HEK293 (cell line): ENCODE results near the gene RBM10.

Experiments
- ATF2 ChIP-seq: fragments of 450-650 bp; formaldehyde crosslinking; IDR thresholded peaks from 2 replicates; pipeline ENCODE4 v1.5.1; 2016; ENCODE audit warnings: missing biosample characterization, missing genetic modification characterization, low read depth
- CTCF ChIP-seq: fragments of 450-650 bp; formaldehyde crosslinking; IDR thresholded peaks from 2 replicates; pipeline ENCODE4 v1.5.1; 2016; ENCODE audit warnings: missing biosample characterization, missing genetic modification characterization
- EGR2 ChIP-seq: fragments of 450-650 bp; formaldehyde crosslinking; IDR thresholded peaks from 2 replicates; pipeline ENCODE4 v1.5.1; 2016; ENCODE audit warnings: low read depth, missing biosample characterization, missing genetic modification characterization
- MYNN ChIP-seq: fragments of 450-650 bp; formaldehyde crosslinking; IDR thresholded peaks from 2 replicates; pipeline ENCODE4 v1.5.1; 2016; ENCODE audit warnings: missing biosample characterization, missing genetic modification characterization, borderline replicate concordance
- PBX3 ChIP-seq: sonication (generic); formaldehyde crosslinking; IDR thresholded peaks from 2 replicates; pipeline ENCODE4 v1.8.1; 2022; ENCODE audit warnings: mild to moderate bottlenecking, moderate library complexity, missing genetic modification reagents
- SALL2 ChIP-seq: fragments of 450-650 bp; formaldehyde crosslinking; IDR thresholded peaks from 2 replicates; pipeline ENCODE4 v1.5.0; 2017; ENCODE audit warnings: missing biosample characterization, mild to moderate bottlenecking, missing genetic modification characterization, borderline replicate concordance
- ZNF138 ChIP-seq: fragments of 450-650 bp; formaldehyde crosslinking; IDR thresholded peaks from 2 replicates; pipeline ENCODE4 v1.5.1; 2016; ENCODE audit warnings: missing biosample characterization, missing genetic modification characterization, borderline replicate concordance
- ZNF266 ChIP-seq: fragments of 450-650 bp; formaldehyde crosslinking; IDR thresholded peaks from 2 replicates; pipeline ENCODE4 v1.5.1; 2016; ENCODE audit warnings: missing biosample characterization, missing genetic modification characterization, low read depth
- ZNF341 ChIP-seq: fragments of 450-650 bp; formaldehyde crosslinking; IDR thresholded peaks from 2 replicates; pipeline ENCODE4; 2016; ENCODE audit warnings: low read depth, missing biosample characterization, missing genetic modification characterization
- ZNF354C ChIP-seq: fragments of 450-650 bp; formaldehyde crosslinking; IDR thresholded peaks from 2 replicates; pipeline ENCODE4 v1.5.1; 2016; ENCODE audit warnings: missing biosample characterization, missing genetic modification characterization, low read depth, borderline replicate concordance
- ZNF394 ChIP-seq: fragments of 450-650 bp; formaldehyde crosslinking; IDR thresholded peaks from 2 replicates; pipeline ENCODE4 v1.5.1; 2016; ENCODE audit warnings: missing biosample characterization, missing genetic modification characterization, mild to moderate bottlenecking, moderate library complexity, borderline replicate concordance
- ZNF518A ChIP-seq: fragments of 450-650 bp; formaldehyde crosslinking; conservative IDR thresholded peaks from 2 replicates; pipeline ENCODE4 v1.5.1; 2016; ENCODE audit warnings: low read depth, missing biosample characterization, missing genetic modification characterization
- ZNF558 ChIP-seq: fragments of 450-650 bp; formaldehyde crosslinking; IDR thresholded peaks from 2 replicates; pipeline ENCODE4 v1.5.1; 2016; ENCODE audit warnings: missing biosample characterization, missing genetic modification characterization
- ZNF626 ChIP-seq: fragments of 450-650 bp; sonication (Bioruptor Pico); formaldehyde crosslinking; IDR thresholded peaks from 2 replicates; pipeline ENCODE4 v1.5.1; 2018; ENCODE audit warnings: missing biosample characterization, missing genetic modification characterization, inconsistent platforms
- ZNF658 ChIP-seq: fragments of 450-650 bp; formaldehyde crosslinking; IDR thresholded peaks from 2 replicates; pipeline ENCODE4; 2016; ENCODE audit warnings: missing biosample characterization, missing genetic modification characterization
- ZNF830 ChIP-seq: fragments of 450-650 bp; IDR thresholded peaks from 2 replicates; pipeline ENCODE4 v1.5.0; 2018; ENCODE audit warnings: missing biosample characterization, missing genetic modification characterization, low read depth, mild to moderate bottlenecking, moderate library complexity
- ZSCAN30 ChIP-seq: fragments of 450-650 bp; IDR thresholded peaks from 2 replicates; pipeline ENCODE4 v1.5.1; 2018; ENCODE audit warnings: missing biosample characterization, mild to moderate bottlenecking, missing genetic modification characterization, moderate library complexity
- TF ChIP-seq, protein P1 (sequence below): fragments of 450-650 bp; formaldehyde crosslinking; IDR thresholded peaks from 2 replicates; pipeline ENCODE4 v1.5.1; 2016; ENCODE audit warnings: missing biosample characterization, missing genetic modification characterization
- TF ChIP-seq, protein P2 (sequence below): fragments of 450-650 bp; formaldehyde crosslinking; IDR thresholded peaks from 2 replicates; pipeline ENCODE4 v1.5.1; 2016; ENCODE audit warnings: missing biosample characterization, missing genetic modification characterization
- TF ChIP-seq, protein P3 (sequence below): fragments of 450-650 bp; formaldehyde crosslinking; IDR thresholded peaks from 2 replicates; pipeline ENCODE4 v1.5.1; 2016; ENCODE audit warnings: missing biosample characterization, missing genetic modification characterization
- TF ChIP-seq, protein P4 (sequence below): fragments of 450-650 bp; formaldehyde crosslinking; IDR thresholded peaks from 2 replicates; pipeline ENCODE4 v1.5.1; 2016; ENCODE audit warnings: missing biosample characterization, missing genetic modification characterization

The RBM10 gene

DNA sequence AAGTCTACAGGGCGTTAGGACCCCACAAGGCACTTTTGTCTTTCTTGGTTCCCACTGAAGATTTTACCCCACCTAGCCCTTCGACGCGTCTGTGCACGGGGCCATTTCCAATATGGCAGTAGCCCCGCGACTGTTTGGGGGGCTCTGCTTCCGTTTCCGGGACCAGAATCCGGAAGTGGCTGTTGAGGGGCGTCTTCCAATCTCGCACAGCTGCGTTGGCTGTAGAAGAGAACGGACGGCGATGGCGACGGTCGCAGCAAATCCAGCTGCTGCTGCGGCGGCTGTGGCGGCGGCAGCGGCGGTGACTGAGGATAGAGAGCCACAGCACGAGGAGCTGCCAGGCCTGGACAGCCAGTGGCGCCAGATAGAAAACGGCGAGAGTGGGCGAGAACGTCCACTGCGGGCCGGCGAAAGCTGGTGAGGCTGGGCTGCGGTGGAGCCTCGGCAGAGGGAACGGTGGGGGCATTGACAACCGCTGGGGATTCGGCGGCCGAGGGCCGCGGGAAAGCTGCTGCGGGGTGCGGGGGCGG, 87.8 kb downstream of the RBM10 start, which contains the start of gene USP11 (continued):
- TF ChIP-seq, protein P1, sequence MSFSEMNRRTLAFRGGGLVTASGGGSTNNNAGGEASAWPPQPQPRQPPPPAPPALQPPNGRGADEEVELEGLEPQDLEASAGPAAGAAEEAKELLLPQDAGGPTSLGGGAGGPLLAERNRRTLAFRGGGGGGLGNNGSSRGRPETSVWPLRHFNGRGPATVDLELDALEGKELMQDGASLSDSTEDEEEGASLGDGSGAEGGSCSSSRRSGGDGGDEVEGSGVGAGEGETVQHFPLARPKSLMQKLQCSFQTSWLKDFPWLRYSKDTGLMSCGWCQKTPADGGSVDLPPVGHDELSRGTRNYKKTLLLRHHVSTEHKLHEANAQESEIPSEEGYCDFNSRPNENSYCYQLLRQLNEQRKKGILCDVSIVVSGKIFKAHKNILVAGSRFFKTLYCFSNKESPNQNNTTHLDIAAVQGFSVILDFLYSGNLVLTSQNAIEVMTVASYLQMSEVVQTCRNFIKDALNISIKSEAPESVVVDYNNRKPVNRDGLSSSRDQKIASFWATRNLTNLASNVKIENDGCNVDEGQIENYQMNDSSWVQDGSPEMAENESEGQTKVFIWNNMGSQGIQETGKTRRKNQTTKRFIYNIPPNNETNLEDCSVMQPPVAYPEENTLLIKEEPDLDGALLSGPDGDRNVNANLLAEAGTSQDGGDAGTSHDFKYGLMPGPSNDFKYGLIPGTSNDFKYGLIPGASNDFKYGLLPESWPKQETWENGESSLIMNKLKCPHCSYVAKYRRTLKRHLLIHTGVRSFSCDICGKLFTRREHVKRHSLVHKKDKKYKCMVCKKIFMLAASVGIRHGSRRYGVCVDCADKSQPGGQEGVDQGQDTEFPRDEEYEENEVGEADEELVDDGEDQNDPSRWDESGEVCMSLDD, result peak; percentile 98
- TF ChIP-seq CTCF (no peak), ZNF830 (tag by site-specific recombination) (no peak), SALL2 (tag by site-specific recombination) (no peak), ATF2 (no peak), ZNF558 (no peak), ZNF354C (tag by site-specific recombination) (no peak), ZNF341 (peak; percentile 94), ZNF394 (tag by site-specific recombination) (no peak; the same call in 1 of the 2 replicates), ZNF518A (tag by site-specific recombination) (peak; percentile 88), EGR2 (tag by site-specific recombination) (no peak), ZNF266 (tag by site-specific recombination) (no peak), ZNF138 (tag by site-specific recombination) (no peak), MYNN (no peak), ZNF626 (tag by site-specific recombination) (no peak), ZSCAN30 (tag by site-specific recombination) (no peak; the same call in 1 of the 2 replicates), PBX3 (CRISPR knock-in tag) (peak; percentile 39; the same call in 1 of the 2 replicates), ZNF658 (tag by site-specific recombination) (no peak)
- TF ChIP-seq, protein P2, sequence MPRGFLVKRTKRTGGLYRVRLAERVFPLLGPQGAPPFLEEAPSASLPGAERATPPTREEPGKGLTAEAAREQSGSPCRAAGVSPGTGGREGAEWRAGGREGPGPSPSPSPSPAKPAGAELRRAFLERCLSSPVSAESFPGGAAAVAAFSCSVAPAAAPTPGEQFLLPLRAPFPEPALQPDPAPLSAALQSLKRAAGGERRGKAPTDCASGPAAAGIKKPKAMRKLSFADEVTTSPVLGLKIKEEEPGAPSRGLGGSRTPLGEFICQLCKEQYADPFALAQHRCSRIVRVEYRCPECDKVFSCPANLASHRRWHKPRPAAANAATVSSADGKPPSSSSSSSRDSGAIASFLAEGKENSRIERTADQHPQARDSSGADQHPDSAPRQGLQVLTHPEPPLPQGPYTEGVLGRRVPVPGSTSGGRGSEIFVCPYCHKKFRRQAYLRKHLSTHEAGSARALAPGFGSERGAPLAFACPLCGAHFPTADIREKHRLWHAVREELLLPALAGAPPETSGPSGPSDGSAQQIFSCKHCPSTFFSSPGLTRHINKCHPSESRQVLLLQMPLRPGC, result peak; percentile 24; the same call in 1 of the 2 replicates
- TF ChIP-seq, protein P3, sequence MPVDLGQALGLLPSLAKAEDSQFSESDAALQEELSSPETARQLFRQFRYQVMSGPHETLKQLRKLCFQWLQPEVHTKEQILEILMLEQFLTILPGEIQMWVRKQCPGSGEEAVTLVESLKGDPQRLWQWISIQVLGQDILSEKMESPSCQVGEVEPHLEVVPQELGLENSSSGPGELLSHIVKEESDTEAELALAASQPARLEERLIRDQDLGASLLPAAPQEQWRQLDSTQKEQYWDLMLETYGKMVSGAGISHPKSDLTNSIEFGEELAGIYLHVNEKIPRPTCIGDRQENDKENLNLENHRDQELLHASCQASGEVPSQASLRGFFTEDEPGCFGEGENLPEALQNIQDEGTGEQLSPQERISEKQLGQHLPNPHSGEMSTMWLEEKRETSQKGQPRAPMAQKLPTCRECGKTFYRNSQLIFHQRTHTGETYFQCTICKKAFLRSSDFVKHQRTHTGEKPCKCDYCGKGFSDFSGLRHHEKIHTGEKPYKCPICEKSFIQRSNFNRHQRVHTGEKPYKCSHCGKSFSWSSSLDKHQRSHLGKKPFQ (tag by site-specific recombination), result no peak
- TF ChIP-seq, protein P4, sequence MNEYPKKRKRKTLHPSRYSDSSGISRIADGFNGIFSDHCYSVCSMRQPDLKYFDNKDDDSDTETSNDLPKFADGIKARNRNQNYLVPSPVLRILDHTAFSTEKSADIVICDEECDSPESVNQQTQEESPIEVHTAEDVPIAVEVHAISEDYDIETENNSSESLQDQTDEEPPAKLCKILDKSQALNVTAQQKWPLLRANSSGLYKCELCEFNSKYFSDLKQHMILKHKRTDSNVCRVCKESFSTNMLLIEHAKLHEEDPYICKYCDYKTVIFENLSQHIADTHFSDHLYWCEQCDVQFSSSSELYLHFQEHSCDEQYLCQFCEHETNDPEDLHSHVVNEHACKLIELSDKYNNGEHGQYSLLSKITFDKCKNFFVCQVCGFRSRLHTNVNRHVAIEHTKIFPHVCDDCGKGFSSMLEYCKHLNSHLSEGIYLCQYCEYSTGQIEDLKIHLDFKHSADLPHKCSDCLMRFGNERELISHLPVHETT, result no peak
